Neuron (in vitro differentiated cells): Measurements from ENCODE around the gene GOLGA6L10.
"Not testable (repeated sequence)": the region's sequence is repeated elsewhere in the genome, so short reads cannot be mapped to it uniquely, and the experiment has no call there.

Experiments
- H2AFZ ChIP-seq: one replicate; pipeline ENCODE4 v1.6.1; 2013; ENCODE audit warnings: low read depth, mild to moderate bottlenecking, inconsistent platforms, low read length, moderate library complexity
- H3K27me3 ChIP-seq: one replicate; pipeline ENCODE4 v1.6.1; 2013; ENCODE audit warnings: low read length; ENCODE audit not compliant: insufficient read depth
- H3K36me3 ChIP-seq: one replicate; pipeline ENCODE4 v1.6.1; 2013; ENCODE audit warnings: low read length; ENCODE audit not compliant: insufficient read depth
- H3K4me1 ChIP-seq: one replicate; pipeline ENCODE4 v1.6.1; 2013; ENCODE audit warnings: low read length; ENCODE audit not compliant: insufficient read depth
- H3K4me3 ChIP-seq: 2 replicates; pipeline ENCODE4 v1.5.1; 2013; ENCODE audit warnings: mild to moderate bottlenecking, low read length, moderate library complexity
- H3K9me3 ChIP-seq: one replicate; pipeline ENCODE4 v1.6.1; 2013; ENCODE audit warnings: low read length

The GOLGA6L10 gene, protein sequence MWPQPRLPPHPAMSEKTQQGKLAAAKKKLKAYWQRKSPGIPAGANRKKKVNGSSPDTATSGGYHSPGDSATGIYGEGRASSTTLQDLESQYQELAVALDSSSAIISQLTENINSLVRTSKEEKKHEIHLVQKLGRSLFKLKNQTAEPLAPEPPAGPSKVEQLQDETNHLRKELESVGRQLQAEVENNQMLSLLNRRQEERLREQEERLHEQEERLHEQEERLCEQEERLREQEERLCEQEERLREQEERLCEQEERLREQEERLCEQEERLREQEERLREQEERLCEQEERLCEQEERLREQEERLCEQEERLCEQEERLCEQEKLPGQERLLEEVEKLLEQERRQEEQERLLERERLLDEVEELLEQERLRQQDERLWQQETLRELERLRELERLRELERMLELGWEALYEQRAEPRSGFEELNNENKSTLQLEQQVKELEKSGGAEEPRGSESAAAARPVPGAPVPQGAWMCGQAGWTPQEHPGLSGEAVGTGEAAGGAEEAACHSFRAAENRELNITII

DNA sequence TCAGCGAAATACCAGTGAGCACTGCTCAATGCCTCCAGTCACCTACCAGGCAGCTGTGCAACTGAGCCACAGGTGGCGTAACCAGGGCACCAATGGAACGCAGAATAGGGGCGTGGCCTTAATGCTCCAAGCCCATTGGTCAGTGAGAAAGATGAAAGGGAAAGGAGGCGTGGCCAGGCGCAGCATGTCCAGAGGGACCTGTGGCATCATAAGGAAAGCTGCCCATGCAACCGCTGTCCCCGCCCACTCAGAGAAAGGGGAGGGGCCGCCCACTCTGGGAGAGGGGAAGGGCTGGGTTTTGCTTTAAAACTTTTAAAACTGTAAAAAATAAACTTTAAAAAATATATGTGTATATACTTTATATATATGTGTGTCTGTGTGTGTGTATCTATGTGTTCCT lies at the start of gene GOLGA6L10:
TSS of gene GOLGA6L10 (minus strand) at position 101 of the 400 bp plus-strand sequence. CDS start at position 1, 100 bp downstream.
- H2AFZ ChIP-seq, H3K4me3 ChIP-seq, H3K27me3 ChIP-seq, H3K4me1 ChIP-seq, H3K36me3 ChIP-seq, H3K9me3 ChIP-seq: not testable (repeated sequence)

- Histone ChIP-seq H2AFZ (no peak overlapping the region), H3K4me3 (no peak overlapping the region), H3K9me3 (no peaks in the 10 kb centered on the region), H3K27me3 (no peaks in the 10 kb centered on the region), H3K36me3 (no peaks in the 10 kb centered on the region), H3K4me1 (no peaks in the 10 kb centered on the region)
These were observed 49.5 kb upstream of the GOLGA6L10 start for GRCh38 chr15:82398785-82399184.

DNA sequence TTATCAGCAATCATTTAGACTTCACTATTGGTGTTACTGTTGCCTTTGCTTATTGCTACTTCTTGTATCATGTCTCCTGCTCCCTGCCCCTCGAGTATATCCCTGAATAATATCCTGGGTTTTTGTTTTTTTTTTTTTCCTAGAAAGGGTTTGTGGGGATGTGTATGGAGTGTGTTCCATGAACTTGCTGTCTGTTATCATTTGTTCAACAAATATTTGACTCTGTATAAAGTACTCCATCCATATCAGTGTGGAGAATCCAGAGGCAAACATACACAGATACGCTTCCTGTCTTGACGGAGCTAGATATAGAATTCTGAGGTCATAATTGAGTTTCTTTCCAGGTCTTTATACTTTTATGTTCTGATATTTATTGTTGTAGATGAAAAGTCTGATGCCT lies 48.5 kb upstream of the GOLGA6L10 start:
- no peaks in the 10 kb centered on the region for H3K36me3 ChIP-seq
- no peaks in the 10 kb centered on the region for H3K9me3 ChIP-seq
- H2AFZ ChIP-seq: no peak overlapping the region
- no peaks in the 10 kb centered on the region for H3K4me1 ChIP-seq
- H3K4me3 ChIP-seq: no peak overlapping the region
- no peaks in the 10 kb centered on the region for H3K27me3 ChIP-seq

DNA sequence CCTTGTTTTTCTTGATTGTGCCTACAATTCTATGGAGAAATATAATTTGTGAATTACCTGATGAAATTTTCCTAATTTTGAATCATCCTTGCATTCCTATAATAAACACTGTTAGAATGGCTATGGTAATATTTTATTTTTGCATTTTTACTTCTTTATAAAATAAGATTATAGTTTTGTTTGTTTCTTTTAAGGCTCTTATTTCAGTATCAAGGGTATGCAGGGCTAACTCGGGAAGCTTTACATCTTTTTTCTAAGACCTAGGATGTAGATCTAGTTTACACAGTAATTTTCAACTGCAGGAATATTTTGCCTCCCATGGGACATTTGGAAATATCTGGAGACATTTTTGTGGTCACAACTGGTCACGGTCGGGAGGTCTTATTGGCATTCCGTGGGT lies 46.5 kb upstream of the GOLGA6L10 start:
- not testable (repeated sequence) for H3K9me3 ChIP-seq, H3K4me1 ChIP-seq, H3K36me3 ChIP-seq, H3K4me3 ChIP-seq, H2AFZ ChIP-seq, H3K27me3 ChIP-seq

DNA sequence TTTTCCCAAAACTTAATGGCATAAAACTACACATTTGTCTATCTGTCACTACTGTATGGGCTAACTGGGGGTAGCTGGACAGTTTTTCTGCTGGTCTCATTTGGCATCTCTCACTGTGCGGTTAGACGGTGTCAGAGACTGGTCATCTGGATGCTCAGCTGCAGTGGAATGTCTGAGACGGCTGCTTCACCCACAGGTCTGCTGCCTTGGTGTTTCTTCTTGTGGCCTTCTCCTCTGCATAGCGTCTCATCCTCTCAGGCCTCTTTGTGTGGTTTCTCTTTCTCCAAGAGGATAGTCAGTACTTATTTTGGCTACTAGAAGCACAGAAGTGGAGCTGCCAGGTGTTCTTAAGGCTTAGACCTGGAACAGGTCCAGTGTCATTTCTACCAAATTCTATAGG lies 44.4 kb upstream of the GOLGA6L10 start:
- no peaks in the 10 kb centered on the region for H3K36me3 ChIP-seq
- no peaks in the 10 kb centered on the region for H3K27me3 ChIP-seq
- H2AFZ ChIP-seq: no peak overlapping the region
- no peak overlapping the region for H3K4me3 ChIP-seq
- no peaks in the 10 kb centered on the region for H3K4me1 ChIP-seq
- H3K9me3 ChIP-seq: no peaks in the 10 kb centered on the region

GRCh38 chr15:82392077-82392476 lies 42.8 kb upstream of the GOLGA6L10 start:
- not testable (repeated sequence) for H3K4me3 ChIP-seq, H2AFZ ChIP-seq, H3K27me3 ChIP-seq, H3K9me3 ChIP-seq, H3K4me1 ChIP-seq, H3K36me3 ChIP-seq

GRCh38 chr15:82390152-82390551 lies 40.9 kb upstream of the GOLGA6L10 start:
- not testable (repeated sequence) for H3K36me3 ChIP-seq, H3K9me3 ChIP-seq, H3K4me1 ChIP-seq, H2AFZ ChIP-seq, H3K4me3 ChIP-seq, H3K27me3 ChIP-seq

DNA sequence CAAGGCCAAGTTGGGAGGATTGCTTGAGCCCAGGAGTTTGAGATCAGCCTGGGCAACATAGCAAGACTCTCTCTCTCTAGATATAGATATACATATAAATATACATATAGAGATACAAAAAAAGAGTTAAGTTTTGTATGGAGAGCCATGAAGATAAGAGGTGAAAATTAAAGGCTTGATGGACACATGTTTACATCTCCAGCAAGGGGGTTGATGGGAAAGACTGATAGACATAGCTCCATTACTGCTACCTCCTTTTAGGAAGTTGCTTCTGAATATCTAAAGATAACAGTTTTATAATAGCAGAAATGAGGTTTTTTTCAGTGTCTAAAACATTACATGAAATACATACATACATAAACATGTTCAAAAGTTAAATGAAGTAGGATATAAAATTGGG lies 37.9 kb upstream of the GOLGA6L10 start:
- not testable (repeated sequence) for H2AFZ ChIP-seq, H3K9me3 ChIP-seq, H3K4me1 ChIP-seq, H3K27me3 ChIP-seq, H3K36me3 ChIP-seq, H3K4me3 ChIP-seq

DNA sequence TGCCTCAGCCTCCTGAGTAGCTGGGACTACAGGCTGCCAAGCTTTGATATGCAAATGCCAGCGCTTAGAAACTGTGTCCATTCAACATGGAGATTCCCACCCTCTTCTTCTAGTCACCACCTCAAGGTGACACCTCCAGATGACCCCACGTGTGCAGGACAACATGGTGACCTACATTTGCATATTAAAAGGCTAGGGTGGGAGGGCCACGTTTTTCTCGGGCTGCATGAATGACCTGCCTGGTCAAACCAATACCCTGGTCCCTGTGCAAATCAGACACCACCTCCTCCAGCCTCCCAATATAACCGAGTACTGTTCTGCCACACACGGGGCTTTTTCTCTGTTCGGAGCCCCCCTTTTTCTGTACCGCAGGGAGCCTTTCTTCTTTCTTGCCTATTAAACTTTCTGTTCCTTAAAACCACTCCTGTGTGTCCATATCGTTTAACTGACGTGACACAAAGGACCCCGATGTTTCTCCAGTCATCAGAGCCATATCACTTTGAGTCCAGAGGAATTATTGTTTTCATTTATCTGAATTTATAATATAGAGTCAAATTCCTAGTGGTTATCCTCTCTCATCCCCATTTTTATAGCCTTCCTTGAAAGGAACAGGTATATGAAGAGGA lies 32.2 kb upstream of the GOLGA6L10 start:
- H3K9me3 ChIP-seq, H3K4me1 ChIP-seq, H3K4me3 ChIP-seq, H3K27me3 ChIP-seq, H3K36me3 ChIP-seq, H2AFZ ChIP-seq: not testable (repeated sequence)

DNA sequence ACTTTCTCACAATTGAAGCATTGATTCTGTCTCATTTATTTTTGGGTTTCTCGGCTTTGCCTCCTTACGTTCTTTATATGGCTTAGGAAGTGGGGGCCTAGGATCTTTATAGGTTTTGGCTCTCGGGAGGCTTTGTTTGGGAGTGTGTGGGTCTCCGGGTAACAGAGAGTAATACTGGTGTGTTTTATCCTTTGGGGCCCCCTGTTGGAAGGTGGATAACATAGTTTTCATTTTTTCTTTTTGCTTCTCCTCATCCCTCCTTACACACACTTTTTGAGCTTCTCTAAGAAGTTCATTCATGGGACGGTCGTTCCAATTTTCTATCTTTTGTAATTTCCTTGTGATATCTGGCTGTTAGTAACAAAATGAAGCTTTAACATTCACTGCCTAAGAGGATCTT lies 30.3 kb upstream of the GOLGA6L10 start:
- H3K9me3 ChIP-seq, H3K27me3 ChIP-seq, H3K4me3 ChIP-seq, H2AFZ ChIP-seq, H3K36me3 ChIP-seq, H3K4me1 ChIP-seq: not testable (repeated sequence)

DNA sequence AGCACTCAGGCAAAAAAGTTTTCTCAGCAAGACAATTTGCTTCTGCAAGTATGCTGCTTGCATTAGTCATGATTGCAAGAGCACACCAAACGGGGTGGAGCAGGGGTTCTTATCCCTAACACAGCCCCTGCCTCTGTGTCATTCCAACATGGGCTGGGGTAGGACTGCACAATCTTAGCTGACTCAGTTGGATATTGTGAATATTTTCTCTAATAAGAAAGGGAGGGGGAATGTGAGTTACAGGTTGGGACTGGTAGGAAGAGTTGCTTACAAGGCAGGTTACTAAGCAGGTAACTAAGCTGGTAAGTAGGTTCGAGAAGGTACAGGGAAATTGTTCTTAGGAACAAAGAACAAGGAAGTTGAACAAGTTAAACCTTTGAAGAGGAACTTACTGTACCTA lies 24.4 kb upstream of the GOLGA6L10 start:
- not testable (repeated sequence) for H3K27me3 ChIP-seq, H3K4me3 ChIP-seq, H3K4me1 ChIP-seq, H2AFZ ChIP-seq, H3K36me3 ChIP-seq, H3K9me3 ChIP-seq

GRCh38 chr15:82371656-82372055 lies 22.4 kb upstream of the GOLGA6L10 start:
- no peaks in the 10 kb centered on the region for H3K9me3 ChIP-seq
- no peak overlapping the region for H2AFZ ChIP-seq
- no peak overlapping the region for H3K4me3 ChIP-seq
- H3K36me3 ChIP-seq: no peaks in the 10 kb centered on the region
- H3K4me1 ChIP-seq: no peaks in the 10 kb centered on the region
- H3K27me3 ChIP-seq: no peaks in the 10 kb centered on the region

DNA sequence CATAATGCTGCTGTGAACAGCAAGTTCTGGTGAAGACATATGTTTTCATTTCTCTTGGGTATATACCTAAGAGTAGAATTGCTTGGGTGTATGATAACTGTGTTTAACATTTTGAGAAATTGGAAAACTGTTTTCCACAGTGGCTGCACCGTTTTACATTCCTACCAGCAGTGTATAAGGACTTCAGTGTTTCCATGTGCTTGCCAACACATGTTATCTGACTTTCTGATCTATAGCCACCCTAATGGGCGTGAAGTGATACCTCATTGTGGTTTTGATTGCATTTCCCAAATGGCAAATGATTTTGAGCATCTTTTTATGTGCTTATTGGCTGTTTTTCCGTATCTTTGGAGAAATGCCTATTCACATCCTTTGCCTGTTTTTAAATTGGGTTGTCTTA lies 18.5 kb upstream of the GOLGA6L10 start:
- H3K27me3 ChIP-seq, H3K9me3 ChIP-seq: not testable (repeated sequence)

More for the DNA sequence above, 18.5 kb upstream of the GOLGA6L10 start:
- not testable (repeated sequence) for H2AFZ ChIP-seq, H3K36me3 ChIP-seq, H3K4me1 ChIP-seq, H3K4me3 ChIP-seq
